Caco-2 (cell line): ENCODE measurements around the gene BBOF1. TPM values are rescaled to one million over a fixed set of nuclear protein-coding genes. Genes with fewer than 3 reads are reported as not detected.

Experiments
- BruUV-seq: library from RNA; stranded (reverse); fragments of 400-500 nt; replicated peaks from 2 replicates; lab custom pipeline; 2021; lab: Mats Ljungman, UMichigan
- CTCF ChIA-PET: fragments of 300-600 bp; sonication (Branson Sonifier 250); formaldehyde crosslinking; loops from one replicate; lab custom pipeline; 2022; ENCODE audit warnings: antibody characterized with exemption; lab: Charles Lee
- POLR2A ChIA-PET: fragments of 300-600 bp; sonication (Branson Sonifier 250); formaldehyde crosslinking; loops from one replicate; lab custom pipeline; 2022; ENCODE audit warnings: antibody characterized with exemption; lab: Charles Lee
- DNase-seq, 2 experiments: peaks; one replicate each; pipeline versions ENCODE4 v3.0.0 to v3.0.0-alpha.2; 2020 to 2022
- H3K27me3 ChIP-seq: replicated peaks from 2 replicates; pipeline ENCODE4 v1.6.0; 2011; ENCODE audit warnings: low read length; ENCODE audit not compliant: control insufficient read depth, insufficient read depth
- H3K36me3 ChIP-seq: 2 replicates; pipeline ENCODE4 v1.5.1; 2011; ENCODE audit warnings: low read length; ENCODE audit not compliant: control insufficient read depth, insufficient read depth
- H3K4me1 ChIP-seq: fragments of 250-450 bp; sonication (Bioruptor Pico); 2 replicates; pipeline ENCODE4 v1.5.1; 2020; ENCODE audit warnings: mild to moderate bottlenecking
- H3K4me3 ChIP-seq: 2 replicates; pipeline ENCODE4 v1.5.1; 2011; ENCODE audit warnings: low read depth, mild to moderate bottlenecking, control low read depth, low read length
- H3K9me3 ChIP-seq: fragments of 250-450 bp; sonication (Bioruptor Pico); 2 replicates; pipeline ENCODE4 v1.5.1; 2020; ENCODE audit warnings: mild to moderate bottlenecking, moderate library complexity
- H3K27ac Mint-ChIP-seq: one replicate; pipeline ENCODE4 v1.8.0; 2022; ENCODE audit warnings: mixed read lengths; ENCODE audit not compliant: unreplicated experiment
- H3K27me3 Mint-ChIP-seq: one replicate; pipeline ENCODE4 v1.8.0; 2022; ENCODE audit warnings: mixed read lengths; ENCODE audit not compliant: insufficient read depth, unreplicated experiment
- H3K36me3 Mint-ChIP-seq: one replicate; pipeline ENCODE4 v1.8.0; 2022; ENCODE audit warnings: mild to moderate bottlenecking, mixed read lengths; ENCODE audit not compliant: insufficient read depth, unreplicated experiment
- H3K4me1 Mint-ChIP-seq: one replicate; pipeline ENCODE4 v1.8.0; 2022; ENCODE audit warnings: low read depth, mixed read lengths; ENCODE audit not compliant: unreplicated experiment
- H3K4me3 Mint-ChIP-seq: one replicate; pipeline ENCODE4 v1.8.0; 2022; ENCODE audit warnings: mild to moderate bottlenecking, moderate library complexity, mixed read lengths; ENCODE audit not compliant: unreplicated experiment
- H3K9me3 Mint-ChIP-seq: one replicate; pipeline ENCODE4 v1.8.0; 2022; ENCODE audit warnings: mixed read lengths; ENCODE audit not compliant: unreplicated experiment
- intact Hi-C: fragments of 100-400 bp; cut with micrococcal nuclease; formaldehyde crosslinking; loops from one replicate; pipeline ENCODE4 v1.10.0; 2022; ENCODE audit not compliant: unreplicated experiment
- total RNA-seq: library from RNA; stranded (reverse); gene quantifications from 2 replicates; pipeline ENCODE4 v1.2.3, GENCODE V29; 2022
- TF ChIP-seq, protein P1 (sequence below), 2 experiments: fragments of 200-600 bp in 1 of 2; IDR thresholded peaks; 1 replicate in 1 of 2; 2 replicates in 1 of 2; pipeline versions ENCODE4 v1.5.1 to v1.8.0; 2011 to 2022; ENCODE audit warnings: antibody characterized with exemption in 1 of 2, control low read depth in 1 of 2, inconsistent platforms in 1 of 2, low read depth in 1 of 2, low read length in 1 of 2, mild to moderate bottlenecking in 1 of 2, moderate library complexity in 1 of 2; ENCODE audit not compliant: insufficient read depth in 1 of 2, severe bottlenecking in 1 of 2, unreplicated experiment in 1 of 2

Gene BBOF1
- total RNA-seq, 1 experiment from 2014 or later: 0.66 TPM

DNA sequence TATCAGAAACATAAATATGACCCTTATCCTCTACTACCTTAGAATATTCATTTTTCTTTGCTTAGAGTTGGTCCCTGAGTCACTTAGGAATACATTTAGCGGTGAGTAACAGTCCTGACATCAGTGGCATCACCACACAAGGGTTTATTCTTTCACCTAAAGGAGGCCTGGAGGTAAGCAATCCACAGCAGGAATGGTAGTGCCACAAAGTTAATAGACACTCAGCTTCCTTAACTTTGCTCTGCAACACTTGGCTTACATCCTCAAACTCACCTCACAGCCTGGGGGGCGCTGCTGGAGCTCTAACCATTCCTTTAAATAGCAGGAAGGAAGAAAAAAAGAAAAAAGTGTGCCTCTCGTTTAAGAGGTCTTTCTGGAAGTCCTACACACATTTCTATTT is 29.1 kb downstream of the BBOF1 start:
- Mint-ChIP-seq H3K4me1 (no peaks in the 10 kb centered on the region), H3K4me3 (no peak overlapping the region), H3K9me3 (no peaks in the 10 kb centered on the region), H3K27ac (no peak overlapping the region), H3K27me3 (no peaks in the 10 kb centered on the region), H3K36me3 (no peaks in the 10 kb centered on the region)
- Histone ChIP-seq H3K4me1 (no peaks in the 10 kb centered on the region), H3K36me3 (no peaks in the 10 kb centered on the region), H3K9me3 (no peaks in the 10 kb centered on the region), H3K4me3 (no peak overlapping the region), H3K27me3 (no peaks in the 10 kb centered on the region)
- POLR2A ChIA-PET: no interaction called here
- intact Hi-C loops: no loop called here
- DNase-seq: peak in 1 of 2 experiments; percentile 35
- TF ChIP-seq, protein P1, sequence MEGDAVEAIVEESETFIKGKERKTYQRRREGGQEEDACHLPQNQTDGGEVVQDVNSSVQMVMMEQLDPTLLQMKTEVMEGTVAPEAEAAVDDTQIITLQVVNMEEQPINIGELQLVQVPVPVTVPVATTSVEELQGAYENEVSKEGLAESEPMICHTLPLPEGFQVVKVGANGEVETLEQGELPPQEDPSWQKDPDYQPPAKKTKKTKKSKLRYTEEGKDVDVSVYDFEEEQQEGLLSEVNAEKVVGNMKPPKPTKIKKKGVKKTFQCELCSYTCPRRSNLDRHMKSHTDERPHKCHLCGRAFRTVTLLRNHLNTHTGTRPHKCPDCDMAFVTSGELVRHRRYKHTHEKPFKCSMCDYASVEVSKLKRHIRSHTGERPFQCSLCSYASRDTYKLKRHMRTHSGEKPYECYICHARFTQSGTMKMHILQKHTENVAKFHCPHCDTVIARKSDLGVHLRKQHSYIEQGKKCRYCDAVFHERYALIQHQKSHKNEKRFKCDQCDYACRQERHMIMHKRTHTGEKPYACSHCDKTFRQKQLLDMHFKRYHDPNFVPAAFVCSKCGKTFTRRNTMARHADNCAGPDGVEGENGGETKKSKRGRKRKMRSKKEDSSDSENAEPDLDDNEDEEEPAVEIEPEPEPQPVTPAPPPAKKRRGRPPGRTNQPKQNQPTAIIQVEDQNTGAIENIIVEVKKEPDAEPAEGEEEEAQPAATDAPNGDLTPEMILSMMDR (IDR thresholded peaks at IDR 0.05; ENCODE audit: insufficient read depth in 1 of 2, low read depth in 1 of 2, low read length in 1 of 2, severe bottlenecking in 1 of 2, unreplicated experiment in 1 of 2): peak; percentile 11 to 29
- no TSS peak for BruUV-seq
- CTCF ChIA-PET: interaction anchor here (0.6 kb wide), 1 partner anchor 37 kb away, joined by 3 read pairs; no protein-coding TSS in a partner anchor

- Mint-ChIP-seq H3K4me3 (no peak overlapping the region), H3K4me1 (no peaks in the 10 kb centered on the region), H3K36me3 (no peaks in the 10 kb centered on the region), H3K27ac (no peak overlapping the region), H3K9me3 (no peaks in the 10 kb centered on the region), H3K27me3 (no peaks in the 10 kb centered on the region)
- intact Hi-C loops: no loop called here
- ChIA-PET POLR2A (no interaction called here), CTCF (interaction anchor here (0.6 kb wide), 1 partner anchor 12 kb away, joined by 3 read pairs; no protein-coding TSS in a partner anchor)
- TF ChIP-seq, protein P1 (IDR thresholded peaks at IDR 0.05; ENCODE audit: insufficient read depth in 1 of 2, low read depth in 1 of 2, low read length in 1 of 2, severe bottlenecking in 1 of 2, unreplicated experiment in 1 of 2): no peak
- no peaks in the 10 kb centered on the region for H3K9me3 ChIP-seq
- H3K4me3 ChIP-seq: no peak overlapping the region
- no peaks in the 10 kb centered on the region for H3K4me1 ChIP-seq
- no TSS peak for BruUV-seq
- no peaks in the 10 kb centered on the region for H3K36me3 ChIP-seq
- H3K27me3 ChIP-seq: no peaks in the 10 kb centered on the region
- DNase-seq: no peak
Observed at GRCh38 chr14:74049876-74050495, 30.8 kb downstream of the BBOF1 start.

DNA sequence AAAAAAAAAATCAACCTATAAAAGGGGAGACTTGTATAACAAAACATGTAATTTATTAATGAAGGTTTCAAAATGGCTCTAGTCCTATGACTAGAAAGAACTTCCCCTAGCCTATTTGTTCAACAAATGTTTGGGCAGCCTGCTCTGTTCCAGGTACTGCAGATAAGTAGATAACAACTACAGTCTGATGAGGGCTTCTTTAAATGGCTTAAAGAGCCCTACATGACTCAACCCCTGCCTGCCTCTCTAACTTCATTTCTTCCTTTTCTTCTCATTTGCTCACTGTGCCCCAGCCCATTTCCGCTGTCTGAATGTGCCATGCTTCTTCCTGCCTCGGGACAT is 43.6 kb downstream of the BBOF1 start:
- TF ChIP-seq, protein P1 (IDR thresholded peaks at IDR 0.05; ENCODE audit: insufficient read depth in 1 of 2, low read depth in 1 of 2, low read length in 1 of 2, severe bottlenecking in 1 of 2, unreplicated experiment in 1 of 2): no peak
- Histone ChIP-seq H3K36me3 (no peaks in the 10 kb centered on the region), H3K9me3 (no peaks in the 10 kb centered on the region), H3K4me1 (no peaks in the 10 kb centered on the region), H3K4me3 (no peak overlapping the region), H3K27me3 (no peaks in the 10 kb centered on the region)
- no TSS peak for BruUV-seq
- ChIA-PET CTCF (no interaction called here), POLR2A (no interaction called here)
- Mint-ChIP-seq H3K4me1 (peaks cover 7% of the 10 kb centered on the region), H3K27ac (no peak overlapping the region), H3K36me3 (peaks cover 6% of the 10 kb centered on the region), H3K27me3 (no peaks in the 10 kb centered on the region), H3K4me3 (no peak overlapping the region), H3K9me3 (no peaks in the 10 kb centered on the region)
- intact Hi-C loops: no loop called here
- no peak for DNase-seq
